HG02571 (cell line): Measurements from ENCODE around the gene METRN.
"Not testable (repeated sequence)": the region's sequence is repeated elsewhere in the genome, so short reads cannot be mapped to it uniquely, and the experiment has no call there.

Experiments used
- ATAC-seq: cut with Tn5 transposase; IDR thresholded peaks from one replicate; pipeline ENCODE4 v1.9.1; 2021; ENCODE audit warnings: mild to moderate bottlenecking, moderate library complexity; ENCODE audit not compliant: unreplicated experiment

METRN gene

GRCh38 chr16:754121-754607, 39.2 kb downstream of the METRN start:
- ATAC-seq, result not testable (repeated sequence)

- ATAC-seq, result no peak
These were observed 39.7 kb downstream of the METRN start for GRCh38 chr16:754656-755055.

- no peak for ATAC-seq
These were observed 41.5 kb downstream of the METRN start for GRCh38 chr16:756428-756827.

GRCh38 chr16:759110-759910, 44.4 kb downstream of the METRN start:
- ATAC-seq, result no peak

- ATAC-seq, result no peak
These were observed 45.1 kb downstream of the METRN start for GRCh38 chr16:760065-760464.

- ATAC-seq, result no peak
These were observed 45.8 kb downstream of the METRN start, which contains the start of gene MSLN for GRCh38 chr16:760545-761343. Gene MSLN (plus strand): TSS chr16:760734. CDS start chr16:762681, 1,947 bp downstream.

- ATAC-seq, result no peak
These were observed 47.0 kb downstream of the METRN start for GRCh38 chr16:761625-762513.

- ATAC-seq, result no peak
These were observed 47.8 kb downstream of the METRN start for GRCh38 chr16:762595-763268.

GRCh38 chr16:763369-764183, 48.7 kb downstream of the METRN start:
- ATAC-seq, result no peak

- no peak for ATAC-seq
These were observed 49.3 kb downstream of the METRN start for GRCh38 chr16:764184-764750.

GRCh38 chr16:764848-765487, 50.0 kb downstream of the METRN start:
- ATAC-seq, result no peak

- ATAC-seq, result no peak
These were observed 50.6 kb downstream of the METRN start for GRCh38 chr16:765488-765865.

- ATAC-seq, result no peak
These were observed 51.3 kb downstream of the METRN start for GRCh38 chr16:766008-766819.

GRCh38 chr16:766820-767640, 52.1 kb downstream of the METRN start:
- ATAC-seq, result no peak

GRCh38 chr16:767743-768235, 52.9 kb downstream of the METRN start:
- ATAC-seq, result no peak

GRCh38 chr16:768428-768827, 53.5 kb downstream of the METRN start:
- no peak for ATAC-seq
